Measurements from ENCODE around the gene ZNF341.

Gene ZNF341

GRCh38 chr20:33740189-33740588, 8.4 kb downstream of the ZNF341 start:
- no peak for DNase-seq (ENCODE audit: low read depth in 2 of 2)

GRCh38 chr20:33744181-33744580, 12.4 kb downstream of the ZNF341 start:
- TF ChIP-seq, protein P1, sequence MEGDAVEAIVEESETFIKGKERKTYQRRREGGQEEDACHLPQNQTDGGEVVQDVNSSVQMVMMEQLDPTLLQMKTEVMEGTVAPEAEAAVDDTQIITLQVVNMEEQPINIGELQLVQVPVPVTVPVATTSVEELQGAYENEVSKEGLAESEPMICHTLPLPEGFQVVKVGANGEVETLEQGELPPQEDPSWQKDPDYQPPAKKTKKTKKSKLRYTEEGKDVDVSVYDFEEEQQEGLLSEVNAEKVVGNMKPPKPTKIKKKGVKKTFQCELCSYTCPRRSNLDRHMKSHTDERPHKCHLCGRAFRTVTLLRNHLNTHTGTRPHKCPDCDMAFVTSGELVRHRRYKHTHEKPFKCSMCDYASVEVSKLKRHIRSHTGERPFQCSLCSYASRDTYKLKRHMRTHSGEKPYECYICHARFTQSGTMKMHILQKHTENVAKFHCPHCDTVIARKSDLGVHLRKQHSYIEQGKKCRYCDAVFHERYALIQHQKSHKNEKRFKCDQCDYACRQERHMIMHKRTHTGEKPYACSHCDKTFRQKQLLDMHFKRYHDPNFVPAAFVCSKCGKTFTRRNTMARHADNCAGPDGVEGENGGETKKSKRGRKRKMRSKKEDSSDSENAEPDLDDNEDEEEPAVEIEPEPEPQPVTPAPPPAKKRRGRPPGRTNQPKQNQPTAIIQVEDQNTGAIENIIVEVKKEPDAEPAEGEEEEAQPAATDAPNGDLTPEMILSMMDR (IDR thresholded peaks at IDR 0.05; ENCODE audit: low read depth, low read length): no peak
- DNase-seq (ENCODE audit: low read depth in 2 of 2): no peak
- H3K4me3 ChIP-seq (replicated peaks in 1 of 2; ENCODE audit: low read depth in 2 of 2, low read length in 2 of 2): no peak overlapping the region

More at GRCh38 chr20:33740189-33740588, 8.4 kb downstream of the ZNF341 start:
- H3K4me3 ChIP-seq (replicated peaks in 1 of 2; ENCODE audit: low read depth in 2 of 2, low read length in 2 of 2): no peak overlapping the region
- TF ChIP-seq, protein P1 (IDR thresholded peaks at IDR 0.05; ENCODE audit: low read depth, low read length): no peak

DNA sequence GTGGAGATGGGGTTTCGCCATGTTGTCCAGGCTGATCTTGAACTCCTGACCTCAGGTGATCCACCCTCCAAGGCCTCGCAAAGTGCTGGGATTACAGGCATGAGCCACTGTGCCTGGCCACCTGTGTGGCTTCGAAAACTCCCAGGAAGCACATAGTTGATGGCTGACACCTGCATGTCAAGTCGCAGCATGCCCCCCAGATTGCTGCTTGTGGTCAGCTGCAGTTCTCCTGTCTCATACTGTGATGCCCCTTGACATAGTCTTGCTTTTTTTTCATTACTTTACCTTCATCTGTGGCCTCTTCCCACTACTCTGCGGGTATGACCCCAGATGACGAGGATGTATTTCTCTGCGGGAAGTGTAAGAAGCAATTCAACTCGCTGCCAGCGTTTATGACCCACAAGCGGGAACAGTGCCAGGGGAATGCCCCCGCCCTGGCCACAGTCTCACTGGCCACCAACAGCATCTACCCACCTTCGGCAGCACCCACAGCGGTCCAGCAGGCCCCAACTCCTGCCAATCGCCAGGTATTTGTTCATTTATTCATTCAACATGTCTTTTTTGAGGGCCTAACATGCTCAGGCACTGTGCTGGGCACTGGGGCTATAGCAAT, 13.1 kb downstream of the ZNF341 start:
- no peak overlapping the region for H3K4me3 ChIP-seq (replicated peaks in 1 of 2; ENCODE audit: low read depth in 2 of 2, low read length in 2 of 2)
- TF ChIP-seq, protein P1 (IDR thresholded peaks at IDR 0.05; ENCODE audit: low read depth, low read length): no peak
- DNase-seq (ENCODE audit: low read depth in 2 of 2): no peak

DNA sequence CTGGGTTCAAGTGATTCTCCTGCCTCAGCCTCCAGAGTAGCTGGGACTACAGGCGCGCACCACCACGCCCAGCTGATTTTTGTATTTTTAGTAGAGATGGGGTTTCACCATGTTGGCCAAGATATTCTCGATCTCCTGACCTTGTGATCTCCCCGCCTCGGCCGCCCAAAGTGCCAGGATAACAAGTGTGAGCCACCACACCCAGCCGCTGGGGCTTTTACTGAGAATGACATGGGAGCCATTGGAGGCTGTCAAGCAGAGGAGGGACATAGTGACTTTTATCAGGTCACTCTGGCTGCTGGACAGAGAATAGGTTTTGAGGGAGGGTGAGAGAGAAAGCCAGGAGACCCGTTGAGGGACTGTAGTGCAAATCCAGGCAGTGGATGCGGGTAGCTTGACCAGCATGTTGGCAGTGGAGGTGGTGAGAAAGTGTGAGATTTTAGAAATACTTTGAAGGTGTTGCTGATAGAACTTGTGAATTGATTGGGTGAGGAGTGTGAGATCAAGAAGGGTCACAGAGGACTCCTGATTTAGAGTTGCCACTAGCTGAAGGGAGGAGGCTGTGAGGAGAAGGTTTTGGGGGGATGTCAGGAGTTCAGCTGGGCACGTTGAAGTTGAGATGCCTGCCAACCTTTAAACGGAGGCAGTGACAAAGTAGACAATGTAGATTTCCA, 14.7 kb downstream of the ZNF341 start:
- DNase-seq (ENCODE audit: low read depth in 2 of 2): no peak
- no peak overlapping the region for H3K4me3 ChIP-seq (replicated peaks in 1 of 2; ENCODE audit: low read depth in 2 of 2, low read length in 2 of 2)
- TF ChIP-seq, protein P1 (IDR thresholded peaks at IDR 0.05; ENCODE audit: low read depth, low read length): no peak

DNA sequence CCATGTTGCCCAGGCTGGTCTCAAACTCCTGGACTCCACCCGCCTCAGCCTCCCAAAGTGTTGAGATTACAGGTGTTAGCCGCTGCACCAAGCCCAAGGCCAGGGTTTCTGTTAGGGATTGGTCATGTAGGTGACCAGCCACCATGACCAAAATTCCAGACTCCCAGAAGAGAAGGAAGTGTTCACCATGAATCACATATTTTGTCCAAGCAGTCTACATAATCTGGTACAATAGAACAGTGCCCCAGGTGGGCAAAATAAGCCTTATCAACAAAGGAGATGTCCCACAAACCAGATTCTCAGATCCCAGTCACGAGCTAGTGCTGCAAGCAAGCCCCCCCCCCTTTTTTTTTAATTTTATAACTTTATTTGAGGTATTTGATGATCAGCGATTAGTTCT, 20.0 kb downstream of the ZNF341 start:
- TF ChIP-seq, protein P1 (IDR thresholded peaks at IDR 0.05; ENCODE audit: low read depth, low read length): no peak
- no peak for DNase-seq (ENCODE audit: low read depth in 2 of 2)
- H3K4me3 ChIP-seq (replicated peaks in 1 of 2; ENCODE audit: low read depth in 2 of 2, low read length in 2 of 2): no peak overlapping the region

DNA sequence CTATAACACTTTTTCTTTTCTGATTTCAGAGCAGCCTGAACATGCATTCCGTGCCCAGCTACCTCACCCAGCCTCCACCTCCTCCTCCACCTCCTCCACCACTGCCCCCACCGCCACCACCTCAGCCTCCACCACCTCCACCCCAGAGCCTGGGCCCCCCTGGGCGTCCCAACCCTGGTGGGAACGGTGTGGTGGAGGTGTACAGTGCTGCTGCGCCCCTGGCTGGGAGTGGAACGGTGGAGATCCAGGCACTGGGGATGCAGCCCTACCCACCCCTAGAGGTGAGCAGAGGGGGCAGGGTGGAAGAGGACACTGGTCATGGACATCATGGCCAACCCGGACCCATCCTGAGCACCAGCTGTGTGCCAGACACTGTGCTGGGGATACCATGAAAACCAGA, 21.3 kb downstream of the ZNF341 start:
- TF ChIP-seq, protein P1 (IDR thresholded peaks at IDR 0.05; ENCODE audit: low read depth, low read length): no peak
- H3K4me3 ChIP-seq (replicated peaks in 1 of 2; ENCODE audit: low read depth in 2 of 2, low read length in 2 of 2): no peak overlapping the region
- no peak for DNase-seq (ENCODE audit: low read depth in 2 of 2)

Data from cardiac fibroblast (primary cell).